H9 (cell line): ENCODE results near the gene NOTUM. TPM values are rescaled to one million over a fixed set of nuclear protein-coding genes. Genes with fewer than 3 reads are reported as not detected.
A peak's percentile ranks its signal among the peaks of the same experiment; 100 is the strongest.

Source experiments
- DNase-seq: peaks from one replicate; pipeline ENCODE4 v3.0.0-alpha.2; 2017
- H2AFZ ChIP-seq: one replicate; pipeline ENCODE4 v1.6.1; 2013; ENCODE audit warnings: mild to moderate bottlenecking, low read length, control low read depth, moderate library complexity
- H2AK5ac ChIP-seq: 2 replicates; pipeline ENCODE4 v1.6.1; 2013; ENCODE audit warnings: low read length, control low read depth, mixed read lengths; ENCODE audit not compliant: insufficient read length
- H2BK120ac ChIP-seq: one replicate; pipeline ENCODE4 v1.6.1; 2013; ENCODE audit warnings: low read depth, mild to moderate bottlenecking, low read length, control low read depth, inconsistent platforms; ENCODE audit not compliant: poor library complexity, severe bottlenecking
- H2BK12ac ChIP-seq: 2 replicates; pipeline ENCODE4 v1.6.1; 2013; ENCODE audit warnings: low read length, control low read depth, mixed read lengths, low read depth; ENCODE audit not compliant: insufficient read length
- H2BK15ac ChIP-seq: 2 replicates; pipeline ENCODE4 v1.6.1; 2013; ENCODE audit warnings: low read depth, low read length, control low read depth
- H2BK20ac ChIP-seq: one replicate; pipeline ENCODE4 v1.6.1; 2013; ENCODE audit warnings: low read depth, mild to moderate bottlenecking, low read length, control low read depth, inconsistent platforms; ENCODE audit not compliant: poor library complexity, severe bottlenecking
- H2BK5ac ChIP-seq: 2 replicates; pipeline ENCODE4 v1.6.1; 2013; ENCODE audit warnings: low read length, control low read depth, mixed read lengths; ENCODE audit not compliant: insufficient read length
- H3K14ac ChIP-seq: 2 replicates; pipeline ENCODE4 v1.6.1; 2013; ENCODE audit warnings: low read length, control low read depth; ENCODE audit not compliant: insufficient read depth
- H3K18ac ChIP-seq: 2 replicates; pipeline ENCODE4 v1.6.1; 2013; ENCODE audit warnings: low read depth, mild to moderate bottlenecking, mixed read lengths, low read length, control low read depth; ENCODE audit not compliant: insufficient read length
- H3K23ac ChIP-seq: 2 replicates; pipeline ENCODE4 v1.6.1; 2013; ENCODE audit warnings: low read length, control low read depth, mixed read lengths, low read depth; ENCODE audit not compliant: insufficient read length
- H3K23me2 ChIP-seq: 2 replicates; pipeline ENCODE4 v1.6.1; 2013; ENCODE audit warnings: low read depth, mild to moderate bottlenecking, mixed read lengths, low read length, control low read depth; ENCODE audit not compliant: insufficient read length, poor library complexity, severe bottlenecking
- H3K27ac ChIP-seq: 2 replicates; pipeline ENCODE4 v1.5.1; 2013; ENCODE audit warnings: low read length, control low read depth, mixed read lengths, low read depth; ENCODE audit not compliant: insufficient read length
- H3K27me3 ChIP-seq: 2 replicates; pipeline ENCODE4 v1.6.1; 2013; ENCODE audit warnings: low read length, control low read depth, inconsistent platforms; ENCODE audit not compliant: insufficient read depth
- H3K4ac ChIP-seq: 2 replicates; pipeline ENCODE4 v1.6.1; 2013; ENCODE audit warnings: low read depth, mild to moderate bottlenecking, control low read depth, inconsistent platforms, low read length, moderate library complexity
- H3K4me1 ChIP-seq: 2 replicates; pipeline ENCODE4 v1.6.1; 2013; ENCODE audit warnings: low read length, control low read depth, inconsistent platforms; ENCODE audit not compliant: insufficient read depth
- H3K4me2 ChIP-seq: 2 replicates; pipeline ENCODE4 v1.6.1; 2013; ENCODE audit warnings: low read length, control low read depth, mixed read lengths; ENCODE audit not compliant: insufficient read length, insufficient read depth
- H3K56ac ChIP-seq: 2 replicates; pipeline ENCODE4 v1.6.1; 2013; ENCODE audit warnings: low read depth, mild to moderate bottlenecking, mixed read lengths, low read length, control low read depth; ENCODE audit not compliant: insufficient read length
- H3K79me1 ChIP-seq: 2 replicates; pipeline ENCODE4 v1.6.1; 2013; ENCODE audit warnings: low read depth, mild to moderate bottlenecking, moderate library complexity, low read length, control low read depth, inconsistent platforms; ENCODE audit not compliant: insufficient read depth, poor library complexity, severe bottlenecking
- H3K79me2 ChIP-seq: 2 replicates; pipeline ENCODE4 v1.6.1; 2013; ENCODE audit warnings: low read length, control low read depth, inconsistent platforms; ENCODE audit not compliant: insufficient read depth
- H3K9ac ChIP-seq: 2 replicates; pipeline ENCODE4 v1.6.1; 2013; ENCODE audit warnings: low read length, control low read depth, mixed read lengths; ENCODE audit not compliant: insufficient read length; ENCODE audit errors: extremely low read depth
- H3K9me3 ChIP-seq: one replicate; pipeline ENCODE4 v1.6.1; 2013; ENCODE audit warnings: low read depth, low read length, inconsistent platforms; ENCODE audit not compliant: control insufficient read depth
- H3T11ph ChIP-seq: one replicate; pipeline ENCODE4 v1.6.1; 2013; ENCODE audit warnings: mild to moderate bottlenecking, low read length, control low read depth, inconsistent platforms
- H4K20me1 ChIP-seq: one replicate; pipeline ENCODE4 v1.6.1; 2013; ENCODE audit not compliant: control insufficient read depth, insufficient read length, insufficient read depth
- H4K5ac ChIP-seq: 2 replicates; pipeline ENCODE4 v1.6.1; 2013; ENCODE audit warnings: low read depth, mild to moderate bottlenecking, mixed read lengths, low read length, control low read depth; ENCODE audit not compliant: insufficient read length
- H4K8ac ChIP-seq: replicated peaks from 2 replicates; pipeline ENCODE4 v1.6.1; 2013; ENCODE audit warnings: low read length, control low read depth, mixed read lengths, low read depth; ENCODE audit not compliant: insufficient read length
- H4K91ac ChIP-seq: 2 replicates; pipeline ENCODE4 v1.6.1; 2013; ENCODE audit warnings: low read depth, mild to moderate bottlenecking, moderate library complexity, mixed read lengths, low read length, control low read depth; ENCODE audit not compliant: insufficient read length
- H3K27ac Mint-ChIP-seq, 3 experiments: 2 replicates in 2 of 3; 3 replicates in 1 of 3; pipeline ENCODE4 v1.8.0; 2020 to 2021; ENCODE audit warnings: mixed read lengths in 3 of 3, mild to moderate bottlenecking in 1 of 3, moderate library complexity in 1 of 3
- H3K27me3 Mint-ChIP-seq: 2 replicates; pipeline ENCODE4 v1.8.0; 2021; ENCODE audit warnings: low read depth, mild to moderate bottlenecking, moderate library complexity, mixed read lengths
- H3K36me3 Mint-ChIP-seq, 3 experiments: 2 replicates in 2 of 3; 3 replicates in 1 of 3; pipeline ENCODE4 v1.8.0; 2020 to 2021; ENCODE audit warnings: low read depth in 3 of 3, mixed read lengths in 3 of 3; ENCODE audit not compliant: insufficient read depth in 1 of 3
- H3K4me1 Mint-ChIP-seq, 2 experiments: 2 replicates each; pipeline ENCODE4 v1.8.0; 2020; ENCODE audit warnings: mixed read lengths in 2 of 2
- H3K4me3 Mint-ChIP-seq, 2 experiments: 2 replicates in 1 of 2; 3 replicates in 1 of 2; pipeline ENCODE4 v1.8.0; 2020 to 2021; ENCODE audit warnings: mild to moderate bottlenecking in 2 of 2, mixed read lengths in 2 of 2, moderate library complexity in 1 of 2
- H3K9me3 Mint-ChIP-seq, 2 experiments: 2 replicates in 1 of 2; 3 replicates in 1 of 2; pipeline ENCODE4 v1.8.0; 2020; ENCODE audit warnings: mild to moderate bottlenecking in 2 of 2, mixed read lengths in 2 of 2, moderate library complexity in 1 of 2
- WGBS: extraction: QIAGEN DNeasy Blood & Tissue Kit; methylation state at CpG from one replicate; pipeline ENCODE4 v1.1.7; 2013; ENCODE audit warnings: missing lambda C conversion rate, low lambda C conversion rate, mixed read lengths; ENCODE audit not compliant: insufficient read length; ENCODE audit errors: extremely low coverage; 5-methylcytosine and 5-hydroxymethylcytosine counted together
- total RNA-seq: library from RNA; stranded (reverse); gene quantifications from 2 replicates; pipeline ENCODE4 v1.2.1, GENCODE V29; 2021
- TF ChIP-seq, protein P1 (sequence below): fragments of 200-600 bp; sonication (generic); conservative IDR thresholded peaks from 3 replicates; pipeline ENCODE4 v1.8.0; 2021; ENCODE audit warnings: antibody characterized with exemption, mild to moderate bottlenecking

Gene NOTUM
- total RNA-seq, 1 experiment from 2014 or later: 2.1 TPM

DNA sequence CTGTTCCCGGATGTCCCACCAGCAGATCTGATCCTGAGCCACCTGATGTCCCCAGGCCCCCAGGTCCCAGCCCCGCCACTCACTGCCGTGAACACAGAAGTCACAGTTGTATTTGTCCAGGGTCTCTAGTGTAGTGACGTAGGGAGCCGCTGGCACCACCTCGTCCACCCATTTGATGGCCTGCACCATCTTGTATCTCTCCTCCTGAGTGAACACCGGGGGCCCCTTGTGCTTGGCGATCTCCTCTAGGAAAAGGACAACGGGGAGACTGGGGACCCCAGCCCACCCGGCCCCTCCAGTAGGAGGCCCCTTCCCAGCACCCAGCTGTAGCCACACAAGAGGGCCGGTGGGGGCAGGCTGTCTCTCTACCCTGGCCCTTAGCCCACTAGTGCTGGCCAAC lies 52.2 kb downstream of the NOTUM start:
- no peaks in the 10 kb centered on the region for H3K27me3 ChIP-seq
- H3K23ac ChIP-seq: no peak overlapping the region
- no peak overlapping the region for H3K18ac ChIP-seq
- no peak overlapping the region for H2BK15ac ChIP-seq
- H2AK5ac ChIP-seq: no peak overlapping the region
- no peak overlapping the region for H3K4me2 ChIP-seq
- no peak overlapping the region for H4K91ac ChIP-seq
- TF ChIP-seq, protein P1, sequence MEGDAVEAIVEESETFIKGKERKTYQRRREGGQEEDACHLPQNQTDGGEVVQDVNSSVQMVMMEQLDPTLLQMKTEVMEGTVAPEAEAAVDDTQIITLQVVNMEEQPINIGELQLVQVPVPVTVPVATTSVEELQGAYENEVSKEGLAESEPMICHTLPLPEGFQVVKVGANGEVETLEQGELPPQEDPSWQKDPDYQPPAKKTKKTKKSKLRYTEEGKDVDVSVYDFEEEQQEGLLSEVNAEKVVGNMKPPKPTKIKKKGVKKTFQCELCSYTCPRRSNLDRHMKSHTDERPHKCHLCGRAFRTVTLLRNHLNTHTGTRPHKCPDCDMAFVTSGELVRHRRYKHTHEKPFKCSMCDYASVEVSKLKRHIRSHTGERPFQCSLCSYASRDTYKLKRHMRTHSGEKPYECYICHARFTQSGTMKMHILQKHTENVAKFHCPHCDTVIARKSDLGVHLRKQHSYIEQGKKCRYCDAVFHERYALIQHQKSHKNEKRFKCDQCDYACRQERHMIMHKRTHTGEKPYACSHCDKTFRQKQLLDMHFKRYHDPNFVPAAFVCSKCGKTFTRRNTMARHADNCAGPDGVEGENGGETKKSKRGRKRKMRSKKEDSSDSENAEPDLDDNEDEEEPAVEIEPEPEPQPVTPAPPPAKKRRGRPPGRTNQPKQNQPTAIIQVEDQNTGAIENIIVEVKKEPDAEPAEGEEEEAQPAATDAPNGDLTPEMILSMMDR: no peak
- no peak overlapping the region for H3K4ac ChIP-seq
- H2BK20ac ChIP-seq: no peak overlapping the region
- no peak overlapping the region for H3K27ac Mint-ChIP-seq
- no peak overlapping the region for H2BK5ac ChIP-seq
- H2BK120ac ChIP-seq: no peak overlapping the region
- no peak overlapping the region for H3K9ac ChIP-seq
- no peaks in the 10 kb centered on the region for H3K9me3 Mint-ChIP-seq
- peaks cover 6% of the 10 kb centered on the region for H3K23me2 ChIP-seq
- no peak overlapping the region for H3T11ph ChIP-seq
- no peaks in the 10 kb centered on the region for H4K20me1 ChIP-seq
- no CpG with 5 or more reads among the region's 11 CpGs for WGBS
- H3K9me3 ChIP-seq: no peaks in the 10 kb centered on the region
- no peaks in the 10 kb centered on the region for H3K79me2 ChIP-seq
- no peak overlapping the region for H4K5ac ChIP-seq
- H3K36me3 Mint-ChIP-seq: peaks cover 9 to 23% (median 14%) of the 10 kb centered on the region in 3 experiments; a peak in 6 of 7 replicates
- no peak overlapping the region for H2BK12ac ChIP-seq
- no peak overlapping the region for H3K27ac ChIP-seq
- H4K8ac ChIP-seq: no peak overlapping the region
- H3K27me3 Mint-ChIP-seq: no peaks in the 10 kb centered on the region; the same call in 1 of the 2 replicates
- H3K56ac ChIP-seq: no peak overlapping the region
- H3K4me3 Mint-ChIP-seq: peak overlapping the region in 1 of 2 experiments; percentile 35; a peak in 2 of 5 replicates
- peaks cover 0 to 2% of the 10 kb centered on the region in 2 experiments; a peak in 2 of 4 replicates for H3K4me1 Mint-ChIP-seq
- no peak overlapping the region for H2AFZ ChIP-seq
- H3K79me1 ChIP-seq: no peaks in the 10 kb centered on the region
- no peak for DNase-seq
- H3K14ac ChIP-seq: no peak overlapping the region
- H3K4me1 ChIP-seq: no peaks in the 10 kb centered on the region
